Smooth muscle cell (in vitro differentiated cells): ENCODE data around the gene NGLY1. TPM values are rescaled to one million over a fixed set of nuclear protein-coding genes. Genes with fewer than 3 reads are reported as not detected.

Source experiments
- DNase-seq: peaks from one replicate; lab custom pipeline; 2025; ENCODE audit not compliant: unreplicated experiment; lab: John Stamatoyannopoulos, UW
- H2AFZ ChIP-seq: fragments of 200-600 bp; sonication (generic); 2 replicates; pipeline ENCODE4 v1.6.0; 2016; ENCODE audit warnings: antibody characterized with exemption, low read depth, mild to moderate bottlenecking
- H3F3A ChIP-seq: fragments of 200-600 bp; sonication (generic); 2 replicates; pipeline ENCODE4 v1.6.0; 2017; ENCODE audit warnings: antibody characterized with exemption, low read depth
- H3K27ac ChIP-seq: fragments of 200-600 bp; sonication (generic); 2 replicates; pipeline ENCODE4 v1.5.1; 2016; ENCODE audit warnings: low read depth, mild to moderate bottlenecking
- H3K27me3 ChIP-seq: fragments of 200-600 bp; sonication (generic); 2 replicates; pipeline ENCODE4 v1.6.1; 2016; ENCODE audit warnings: low read depth, mild to moderate bottlenecking
- H3K36me3 ChIP-seq: fragments of 200-600 bp; sonication (generic); 2 replicates; pipeline ENCODE4 v1.5.1; 2016; ENCODE audit warnings: low read depth
- H3K4me1 ChIP-seq: fragments of 200-600 bp; sonication (generic); 2 replicates; pipeline ENCODE4 v1.5.1; 2016; ENCODE audit warnings: low read depth
- H3K4me2 ChIP-seq: fragments of 200-600 bp; sonication (generic); 2 replicates; pipeline ENCODE4 v1.6.0; 2016; ENCODE audit warnings: mild to moderate bottlenecking
- H3K4me3 ChIP-seq: fragments of 200-600 bp; sonication (generic); 2 replicates; pipeline ENCODE4 v1.5.1; 2016; ENCODE audit warnings: mild to moderate bottlenecking
- H3K79me2 ChIP-seq: fragments of 200-600 bp; sonication (generic); 2 replicates; pipeline ENCODE4 v1.6.0; 2016; ENCODE audit warnings: low read depth, mild to moderate bottlenecking
- H3K9ac ChIP-seq: fragments of 200-600 bp; sonication (generic); 2 replicates; pipeline ENCODE4 v1.6.0; 2016; ENCODE audit warnings: low read depth
- H3K9me3 ChIP-seq: fragments of 200-600 bp; sonication (generic); replicated peaks from 2 replicates; pipeline ENCODE4 v1.5.1; 2016; ENCODE audit warnings: low read depth
- H4K20me1 ChIP-seq: fragments of 200-600 bp; sonication (generic); 2 replicates; pipeline ENCODE4 v1.6.0; 2016; ENCODE audit warnings: low read depth
- WGBS: methylation state at CpG from one replicate; pipeline ENCODE4 v1.1.7; 2016; ENCODE audit warnings: low lambda C conversion rate; 5-methylcytosine and 5-hydroxymethylcytosine counted together
- polyA plus RNA-seq: library from polyadenylated mRNA; unstranded; fragments of >200 nt; fragmentation: Nextera tagmentation; extraction: Ambion mirVana; gene quantifications from 2 replicates; pipeline ENCODE4 v1.2.1, GENCODE V29; 2016
- total RNA-seq: library from RNA; depleted of rRNA; stranded (reverse); fragments of >200 nt; gene quantifications from 2 replicates; pipeline ENCODE4 v1.2.3, GENCODE V29; 2014
- TF ChIP-seq, protein P1 (sequence below): fragments of 200-600 bp; sonication (generic); IDR thresholded peaks from 2 replicates; pipeline ENCODE4 v1.5.1; 2017; ENCODE audit warnings: borderline replicate concordance, mild to moderate bottlenecking, antibody characterized with exemption; ENCODE audit not compliant: insufficient read depth, poor library complexity, severe bottlenecking

The NGLY1 gene
- total and polyA plus RNA-seq, 2 experiments from 2014 or later, result 29.0 to 35.8 TPM

DNA sequence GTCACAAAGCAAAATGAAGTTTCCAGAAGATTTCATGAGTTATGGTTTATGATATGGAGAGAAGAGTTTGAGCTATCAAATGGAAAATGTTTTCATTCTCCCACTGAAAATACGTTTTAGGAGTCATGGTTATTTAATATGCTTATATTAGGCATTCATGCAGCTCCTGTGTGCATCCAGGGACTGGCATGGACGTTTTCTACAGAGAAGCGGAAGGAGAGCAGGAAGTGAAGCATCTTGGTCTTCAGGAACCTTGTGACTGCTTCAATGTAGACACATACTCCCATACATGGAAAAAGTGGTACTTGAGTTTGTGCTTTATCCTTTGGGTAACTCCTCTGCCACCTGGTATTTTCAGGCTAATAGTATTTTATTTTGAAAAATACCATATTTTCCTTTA is 75.2 kb downstream of the NGLY1 start:
- H3F3A ChIP-seq, result no peaks in the 10 kb centered on the region
- H3K27ac ChIP-seq, result no peak overlapping the region
- H3K79me2 ChIP-seq, result no peaks in the 10 kb centered on the region
- no peak overlapping the region for H3K4me2 ChIP-seq
- DNase-seq, result no peak
- H2AFZ ChIP-seq, result no peak overlapping the region
- TF ChIP-seq, protein P1, sequence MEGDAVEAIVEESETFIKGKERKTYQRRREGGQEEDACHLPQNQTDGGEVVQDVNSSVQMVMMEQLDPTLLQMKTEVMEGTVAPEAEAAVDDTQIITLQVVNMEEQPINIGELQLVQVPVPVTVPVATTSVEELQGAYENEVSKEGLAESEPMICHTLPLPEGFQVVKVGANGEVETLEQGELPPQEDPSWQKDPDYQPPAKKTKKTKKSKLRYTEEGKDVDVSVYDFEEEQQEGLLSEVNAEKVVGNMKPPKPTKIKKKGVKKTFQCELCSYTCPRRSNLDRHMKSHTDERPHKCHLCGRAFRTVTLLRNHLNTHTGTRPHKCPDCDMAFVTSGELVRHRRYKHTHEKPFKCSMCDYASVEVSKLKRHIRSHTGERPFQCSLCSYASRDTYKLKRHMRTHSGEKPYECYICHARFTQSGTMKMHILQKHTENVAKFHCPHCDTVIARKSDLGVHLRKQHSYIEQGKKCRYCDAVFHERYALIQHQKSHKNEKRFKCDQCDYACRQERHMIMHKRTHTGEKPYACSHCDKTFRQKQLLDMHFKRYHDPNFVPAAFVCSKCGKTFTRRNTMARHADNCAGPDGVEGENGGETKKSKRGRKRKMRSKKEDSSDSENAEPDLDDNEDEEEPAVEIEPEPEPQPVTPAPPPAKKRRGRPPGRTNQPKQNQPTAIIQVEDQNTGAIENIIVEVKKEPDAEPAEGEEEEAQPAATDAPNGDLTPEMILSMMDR, result no peak
- no peak overlapping the region for H3K9ac ChIP-seq
- H3K9me3 ChIP-seq, result no peaks in the 10 kb centered on the region
- no peaks in the 10 kb centered on the region for H4K20me1 ChIP-seq
- no peak overlapping the region for H3K4me3 ChIP-seq
- H3K4me1 ChIP-seq, result no peaks in the 10 kb centered on the region
- H3K27me3 ChIP-seq, result peaks cover 4% of the 10 kb centered on the region
- H3K36me3 ChIP-seq, result no peaks in the 10 kb centered on the region
- 72% methylated on average over 3 of the region's 3 CpGs for WGBS

DNA sequence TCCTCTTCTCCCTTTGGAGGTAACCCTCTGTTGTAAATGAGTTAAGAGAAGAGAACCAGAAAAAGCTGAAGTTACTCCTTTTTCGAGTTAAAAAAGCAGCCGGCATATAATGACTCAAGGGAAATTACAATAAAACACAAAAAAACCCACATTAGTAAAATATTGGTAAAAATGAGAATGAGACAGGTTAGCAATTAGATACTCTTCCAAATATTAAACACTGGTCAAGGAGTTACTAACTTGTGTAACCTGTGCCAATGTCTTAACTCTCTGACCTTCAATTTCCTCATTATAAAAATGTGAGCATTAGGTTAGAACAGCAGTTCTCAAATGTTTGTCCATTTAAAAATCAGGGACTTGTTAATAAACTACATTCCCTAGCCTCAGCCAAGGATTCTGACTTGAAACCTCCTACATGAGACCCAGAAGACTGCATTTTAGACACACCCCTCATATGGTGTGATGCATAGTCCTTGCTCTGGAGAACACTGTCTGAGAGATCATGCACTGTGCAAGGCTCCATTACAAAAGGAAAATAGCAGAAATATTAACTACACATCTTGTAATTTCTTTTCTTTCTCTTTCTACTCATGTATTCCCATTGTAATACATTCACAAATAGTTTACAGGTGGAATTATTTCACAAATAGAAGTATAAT is 75.8 kb downstream of the NGLY1 start:
- WGBS, result 100% methylated on average over 2 of the region's 2 CpGs
- no peak for DNase-seq
- H3K9me3 ChIP-seq, result no peaks in the 10 kb centered on the region
- H3K79me2 ChIP-seq, result no peaks in the 10 kb centered on the region
- no peak overlapping the region for H2AFZ ChIP-seq
- H3F3A ChIP-seq, result no peaks in the 10 kb centered on the region
- H3K4me2 ChIP-seq, result no peak overlapping the region
- TF ChIP-seq, protein P1, result no peak
- peaks cover 4% of the 10 kb centered on the region for H3K27me3 ChIP-seq
- H3K4me1 ChIP-seq, result no peaks in the 10 kb centered on the region
- no peak overlapping the region for H3K27ac ChIP-seq
- no peaks in the 10 kb centered on the region for H3K36me3 ChIP-seq
- H3K9ac ChIP-seq, result no peak overlapping the region
- H3K4me3 ChIP-seq, result no peak overlapping the region
- H4K20me1 ChIP-seq, result no peaks in the 10 kb centered on the region

DNA sequence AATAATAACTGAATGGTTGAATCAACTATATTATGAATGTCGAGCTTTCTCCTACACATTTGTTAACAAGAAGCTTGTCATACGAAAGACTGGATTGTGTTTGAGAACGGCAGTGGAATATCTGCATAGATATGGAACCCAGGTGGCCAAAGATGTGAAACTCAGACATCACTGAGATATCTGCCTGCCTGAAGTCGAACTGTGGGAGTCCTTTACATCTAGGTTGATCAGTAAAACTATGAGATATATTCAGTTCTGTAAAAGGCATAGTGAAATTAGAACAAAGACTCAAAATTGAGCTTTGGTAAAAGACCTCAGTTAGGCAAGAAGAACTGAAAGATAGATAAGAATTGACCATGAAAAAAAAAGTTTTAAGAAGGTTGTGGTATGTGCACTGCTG is 77.0 kb downstream of the NGLY1 start:
- H3K27me3 ChIP-seq, result peaks cover 4% of the 10 kb centered on the region
- H3K9me3 ChIP-seq, result no peaks in the 10 kb centered on the region
- WGBS, result 84% methylated on average over 4 of the region's 4 CpGs
- H3K36me3 ChIP-seq, result no peaks in the 10 kb centered on the region
- no peak overlapping the region for H3K4me3 ChIP-seq
- H3K9ac ChIP-seq, result no peak overlapping the region
- H3K79me2 ChIP-seq, result no peaks in the 10 kb centered on the region
- no peak overlapping the region for H3K4me2 ChIP-seq
- no peak overlapping the region for H3K27ac ChIP-seq
- no peak for DNase-seq
- H3K4me1 ChIP-seq, result no peaks in the 10 kb centered on the region
- H2AFZ ChIP-seq, result no peak overlapping the region
- TF ChIP-seq, protein P1, result no peak
- no peaks in the 10 kb centered on the region for H3F3A ChIP-seq
- no peaks in the 10 kb centered on the region for H4K20me1 ChIP-seq

DNA sequence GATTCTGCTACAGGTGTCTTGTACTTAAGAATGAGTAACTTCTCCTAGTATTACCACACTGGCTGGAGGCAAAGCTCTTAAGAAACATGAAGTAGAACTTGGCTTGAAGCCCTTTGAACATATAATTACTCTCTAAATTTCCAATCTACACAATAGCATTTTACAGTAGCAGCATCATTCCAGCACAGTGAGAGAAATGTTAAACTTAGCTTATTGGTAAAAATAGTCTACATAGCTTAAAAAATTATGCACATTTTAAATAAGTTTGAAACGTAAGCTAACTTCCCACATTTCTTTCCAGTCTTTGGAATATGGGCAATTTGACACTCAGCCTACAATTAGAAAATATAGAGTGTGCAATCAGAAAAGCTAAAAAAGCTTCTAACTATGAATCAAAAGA is 85.7 kb downstream of the NGLY1 start:
- no peaks in the 10 kb centered on the region for H3K4me1 ChIP-seq
- H3K27ac ChIP-seq, result no peak overlapping the region
- no peak overlapping the region for H2AFZ ChIP-seq
- H3K27me3 ChIP-seq, result no peaks in the 10 kb centered on the region
- H3K79me2 ChIP-seq, result no peaks in the 10 kb centered on the region
- H4K20me1 ChIP-seq, result no peaks in the 10 kb centered on the region
- H3K9me3 ChIP-seq, result no peaks in the 10 kb centered on the region
- no peak overlapping the region for H3K4me2 ChIP-seq
- no peaks in the 10 kb centered on the region for H3K36me3 ChIP-seq
- WGBS, result 66% methylated on average over 1 of the region's 1 CpG
- H3K4me3 ChIP-seq, result no peak overlapping the region
- no peak overlapping the region for H3K9ac ChIP-seq
- TF ChIP-seq, protein P1, result no peak
- no peak for DNase-seq
- no peaks in the 10 kb centered on the region for H3F3A ChIP-seq
